ENCODE measurements around the gene OR1Q1.
"Not testable (repeated sequence)": the region's sequence is repeated elsewhere in the genome, so short reads cannot be mapped to it uniquely, and the experiment has no call there.

Gene OR1Q1, protein sequence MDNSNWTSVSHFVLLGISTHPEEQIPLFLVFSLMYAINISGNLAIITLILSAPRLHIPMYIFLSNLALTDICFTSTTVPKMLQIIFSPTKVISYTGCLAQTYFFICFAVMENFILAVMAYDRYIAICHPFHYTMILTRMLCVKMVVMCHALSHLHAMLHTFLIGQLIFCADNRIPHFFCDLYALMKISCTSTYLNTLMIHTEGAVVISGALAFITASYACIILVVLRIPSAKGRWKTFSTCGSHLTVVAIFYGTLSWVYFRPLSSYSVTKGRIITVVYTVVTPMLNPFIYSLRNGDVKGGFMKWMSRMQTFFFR

GRCh38 chr9:122614362-122614761 is at the start of gene OR1Q1:
Gene OR1Q1, plus strand, starts transcription at chr9:122614738. Its CDS starts 0 bp downstream, at chr9:122614738.
- no peak for ATAC-seq

DNA sequence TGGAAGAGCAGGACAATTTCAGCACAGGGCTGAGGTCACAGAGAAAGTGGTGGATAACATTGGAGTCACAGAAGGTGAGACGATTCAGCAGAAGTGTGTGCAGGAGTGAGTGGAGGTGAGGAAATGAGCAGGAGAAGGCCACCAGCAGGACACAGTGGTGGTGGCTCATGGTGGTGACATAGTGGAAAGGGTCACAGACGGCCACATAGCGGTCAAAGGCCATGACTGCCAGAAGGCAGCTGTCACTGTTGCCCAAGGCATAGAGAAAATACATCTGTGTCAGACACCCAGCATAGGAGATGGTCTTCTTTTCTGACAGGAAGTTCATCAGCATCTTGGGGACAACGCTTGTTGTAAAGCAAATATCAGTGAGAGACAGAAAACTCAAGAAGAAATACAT is 46.6 kb upstream of the OR1Q1 start:
- no peak for ATAC-seq

DNA sequence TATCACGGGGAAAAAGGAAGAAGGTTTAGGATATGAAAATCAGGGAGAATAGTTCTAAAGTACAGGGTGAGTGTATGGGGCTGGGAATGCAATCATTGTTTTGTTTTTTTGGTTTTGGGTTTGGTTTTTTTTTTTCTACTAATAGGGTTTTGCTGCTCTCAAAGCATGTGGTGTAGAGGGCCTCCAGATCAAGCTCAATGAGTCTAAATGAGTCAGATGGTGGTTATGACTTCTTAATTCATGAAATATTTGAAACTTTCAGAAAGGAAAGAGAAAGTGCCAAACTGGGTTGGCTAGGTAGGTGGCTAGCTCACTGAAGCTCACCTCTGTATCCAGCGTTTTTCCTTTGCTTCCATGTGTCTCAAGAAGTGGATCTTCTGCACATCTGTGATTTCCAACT is 42.1 kb upstream of the OR1Q1 start:
- ATAC-seq: peak; percentile 55 to 63

DNA sequence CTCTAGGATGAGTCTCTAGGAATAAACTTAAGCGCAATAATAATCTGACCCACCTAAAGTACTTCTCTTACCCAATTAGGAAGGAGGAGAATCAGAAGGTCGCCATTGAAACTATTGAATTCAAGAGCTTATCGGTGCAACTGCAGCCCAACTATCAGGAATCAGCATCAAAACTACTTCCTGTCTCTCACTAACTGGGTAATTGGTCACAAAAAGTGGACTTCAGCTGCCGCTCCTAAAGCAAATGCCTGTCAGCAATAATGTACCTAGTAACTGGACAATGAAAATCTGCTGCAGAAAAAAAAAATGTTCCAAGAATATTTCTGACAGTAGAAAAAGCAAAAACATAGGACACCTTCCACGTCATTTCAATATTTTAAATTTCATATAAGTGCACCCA is 34.7 kb upstream of the OR1Q1 start:
- ATAC-seq: no peak

GRCh38 chr9:122580360-122580759 is 34.2 kb upstream of the OR1Q1 start:
- no peak for ATAC-seq

GRCh38 chr9:122583284-122583683 is 31.3 kb upstream of the OR1Q1 start, which contains the start of gene OR1L8:
Gene OR1L8, minus strand, starts transcription at chr9:122583384. Its CDS starts 14,907 bp downstream, at chr9:122568477.
- not testable (repeated sequence) for ATAC-seq

- ATAC-seq: no peak
These were observed 8.8 kb upstream of the OR1Q1 start for GRCh38 chr9:122605691-122606090.

DNA sequence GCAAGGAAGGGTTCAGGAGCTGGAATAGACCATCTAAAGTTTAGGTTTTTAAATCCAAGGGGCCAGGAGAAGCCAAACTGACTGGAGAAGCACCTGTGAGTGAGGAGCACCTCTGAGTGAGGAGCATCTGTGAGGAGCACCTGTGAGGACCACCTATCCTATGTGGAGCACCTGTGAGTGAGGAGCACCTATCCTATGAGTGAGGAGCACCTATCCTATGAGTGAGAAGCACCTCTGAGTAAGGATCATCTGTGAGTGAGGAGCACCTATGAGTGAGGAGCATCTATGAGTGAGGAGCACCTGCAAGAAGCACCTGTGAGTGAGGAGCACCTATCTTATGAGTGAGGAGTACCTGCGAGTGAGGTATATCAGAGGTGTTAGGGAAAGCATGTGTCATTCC is 8.0 kb upstream of the OR1Q1 start:
- ATAC-seq: no peak

GRCh38 chr9:122609804-122610203 is 4.7 kb upstream of the OR1Q1 start:
- no peak for ATAC-seq

DNA sequence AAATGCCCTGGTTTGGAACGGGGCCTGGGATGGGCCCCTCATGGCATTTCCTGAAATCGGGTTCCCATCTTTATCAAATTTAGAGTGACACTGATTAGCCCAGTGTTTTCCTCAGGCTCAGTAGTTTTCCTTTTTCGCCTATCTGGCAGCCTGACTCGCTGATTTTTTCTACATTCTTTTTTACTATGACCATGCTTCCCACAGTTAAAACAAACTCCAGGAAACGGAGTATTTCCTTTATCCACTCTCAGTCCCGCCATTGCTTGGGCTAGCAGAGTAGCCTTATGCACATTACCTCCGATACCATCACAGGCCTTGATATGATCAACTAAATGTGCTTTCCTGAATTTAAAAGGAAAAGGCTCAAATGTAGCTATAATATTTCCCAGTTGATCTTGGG is 5.5 kb downstream of the OR1Q1 start:
- ATAC-seq: no peak

- ATAC-seq: no peak
These were observed 27.7 kb downstream of the OR1Q1 start for GRCh38 chr9:122642226-122642625.

DNA sequence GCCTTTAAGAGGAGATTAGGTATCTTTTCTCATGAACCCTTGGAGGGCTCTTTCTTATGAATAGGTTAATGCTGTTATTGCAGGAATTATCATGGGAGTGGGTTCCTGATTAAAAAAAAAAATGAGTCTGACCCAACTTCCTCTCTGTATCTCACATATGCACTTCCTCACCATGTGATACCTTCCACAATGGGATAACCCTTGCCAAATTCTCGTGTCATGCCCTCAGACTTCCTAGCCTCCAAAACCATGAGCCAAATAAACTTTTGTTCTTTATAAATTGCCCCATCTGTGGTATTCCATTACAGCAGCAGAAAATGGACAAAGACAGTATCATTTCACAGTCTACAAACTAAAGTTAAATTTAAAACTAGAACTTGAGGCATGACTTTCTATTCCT is 41.8 kb downstream of the OR1Q1 start:
- no peak for ATAC-seq

DNA sequence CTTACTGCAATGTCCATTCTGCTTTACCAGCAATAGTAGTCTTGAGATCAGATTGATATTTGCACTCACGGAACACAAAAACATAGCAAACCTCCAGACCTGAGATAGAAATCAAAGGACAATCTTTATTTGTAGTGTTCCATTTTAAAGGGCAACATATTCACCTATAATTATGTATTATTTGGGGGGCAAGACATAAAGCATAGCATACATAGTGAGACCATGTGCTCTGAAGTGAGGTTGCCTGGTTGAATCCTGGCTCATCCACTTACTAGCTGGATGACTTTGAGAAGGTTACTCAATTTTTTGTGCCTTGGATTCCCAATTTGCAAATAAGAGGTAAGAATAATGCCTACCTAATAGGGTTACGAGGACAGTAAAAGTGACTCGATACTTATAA is 43.0 kb downstream of the OR1Q1 start, which contains the start of gene OR1B1:
Gene OR1B1, minus strand, starts transcription at position 101 of the 400 bp plus-strand sequence.
- no peak for ATAC-seq

DNA sequence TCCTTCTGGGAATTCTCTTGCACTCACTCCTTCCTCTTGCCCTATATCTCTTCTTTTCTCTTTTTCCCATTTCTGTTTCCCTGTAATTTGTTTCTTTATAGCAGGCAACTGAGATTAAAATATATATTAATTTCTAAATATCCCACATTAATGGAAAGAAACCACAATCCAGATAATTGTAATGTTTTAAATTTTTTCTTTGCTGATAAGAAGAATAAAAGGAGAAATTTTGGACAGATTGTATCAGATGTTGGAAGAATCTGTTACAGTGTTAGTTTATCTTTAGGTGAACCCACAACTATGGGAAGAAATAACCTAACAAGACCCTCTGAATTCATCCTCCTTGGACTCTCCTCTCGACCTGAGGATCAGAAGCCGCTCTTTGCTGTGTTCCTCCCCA is 46.9 kb downstream of the OR1Q1 start, which contains the start of gene OR1L1:
Gene OR1L1, plus strand, starts transcription at position 301 of the 400 bp plus-strand sequence. Its CDS starts 0 bp downstream, at position 301.
- ATAC-seq: no peak
